OCI-LY7 (cell line): Measurements from ENCODE around the gene ERMP1.
"Not testable (repeated sequence)": the region's sequence is repeated elsewhere in the genome, so short reads cannot be mapped to it uniquely, and the experiment has no call there.

Experiments
- EZH2phosphoT487 ChIP-seq: fragments of 200-600 bp; sonication (generic); IDR thresholded peaks from 2 replicates; pipeline ENCODE4 v1.6.1; 2018; ENCODE audit warnings: low read depth, borderline replicate concordance, mild to moderate bottlenecking, mixed run types, antibody characterized with exemption, low read length, moderate library complexity, mixed read lengths
- TF ChIP-seq, protein P1 (sequence below): fragments of 200-600 bp; sonication (generic); conservative IDR thresholded peaks from 2 replicates; pipeline ENCODE4 v1.5.1; 2014; ENCODE audit warnings: mild to moderate bottlenecking, antibody characterized with exemption, low read length, moderate library complexity, mixed read lengths

DNA sequence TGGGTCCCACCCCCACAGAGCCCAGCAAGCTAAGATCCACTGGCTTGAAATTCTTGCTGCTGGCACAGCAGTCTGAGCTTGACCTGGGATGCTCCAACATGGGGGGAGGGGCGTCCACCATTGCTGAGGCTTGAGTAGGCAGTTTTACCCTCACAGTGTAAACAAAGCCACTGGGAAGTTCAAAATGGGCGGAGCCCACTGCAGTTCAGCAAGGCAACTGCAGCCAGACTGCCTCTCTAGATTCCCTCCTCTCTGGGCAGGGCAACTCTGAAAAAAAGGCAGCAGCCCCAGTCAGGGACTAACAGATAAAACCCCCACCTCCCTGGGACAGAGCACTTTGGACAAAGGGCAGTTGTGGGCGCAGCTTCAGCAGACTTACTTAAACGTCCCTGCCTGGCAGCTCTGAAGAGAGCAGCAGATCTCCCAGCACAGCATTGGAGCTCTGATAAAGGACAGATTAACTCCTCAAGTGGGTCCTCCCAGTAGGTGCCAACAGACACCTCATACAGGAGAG is 53.2 kb downstream of the ERMP1 start:
- TF ChIP-seq, protein P1, sequence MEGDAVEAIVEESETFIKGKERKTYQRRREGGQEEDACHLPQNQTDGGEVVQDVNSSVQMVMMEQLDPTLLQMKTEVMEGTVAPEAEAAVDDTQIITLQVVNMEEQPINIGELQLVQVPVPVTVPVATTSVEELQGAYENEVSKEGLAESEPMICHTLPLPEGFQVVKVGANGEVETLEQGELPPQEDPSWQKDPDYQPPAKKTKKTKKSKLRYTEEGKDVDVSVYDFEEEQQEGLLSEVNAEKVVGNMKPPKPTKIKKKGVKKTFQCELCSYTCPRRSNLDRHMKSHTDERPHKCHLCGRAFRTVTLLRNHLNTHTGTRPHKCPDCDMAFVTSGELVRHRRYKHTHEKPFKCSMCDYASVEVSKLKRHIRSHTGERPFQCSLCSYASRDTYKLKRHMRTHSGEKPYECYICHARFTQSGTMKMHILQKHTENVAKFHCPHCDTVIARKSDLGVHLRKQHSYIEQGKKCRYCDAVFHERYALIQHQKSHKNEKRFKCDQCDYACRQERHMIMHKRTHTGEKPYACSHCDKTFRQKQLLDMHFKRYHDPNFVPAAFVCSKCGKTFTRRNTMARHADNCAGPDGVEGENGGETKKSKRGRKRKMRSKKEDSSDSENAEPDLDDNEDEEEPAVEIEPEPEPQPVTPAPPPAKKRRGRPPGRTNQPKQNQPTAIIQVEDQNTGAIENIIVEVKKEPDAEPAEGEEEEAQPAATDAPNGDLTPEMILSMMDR, result not testable (repeated sequence)
- not testable (repeated sequence) for TF ChIP-seq EZH2phosphoT487
